IMR-90 (cell line): ENCODE data around the gene RBM5. TPM values are rescaled to one million over a fixed set of nuclear protein-coding genes. Genes with fewer than 3 reads are reported as not detected.

Experiments used
- ATAC-seq: fragments of 200-7000 bp; cut with Tn5 transposase; 2 replicates; pipeline ENCODE4 v1.9.1; 2020; ENCODE audit warnings: low read depth, mild to moderate bottlenecking, moderate library complexity
- BruUV-seq: library from RNA; stranded (reverse); fragments of 400-500 nt; replicated peaks from 2 replicates; lab custom pipeline; 2021; lab: Mats Ljungman, UMichigan
- CTCF ChIA-PET: fragments of 300-600 bp; formaldehyde crosslinking; extraction: SDS; loops from one replicate; lab custom pipeline; 2021; ENCODE audit warnings: antibody characterized with exemption; lab: Yijun Ruan, JAX
- POLR2A ChIA-PET: fragments of 300-600 bp; sonication (Branson Sonifier 250); formaldehyde crosslinking; loops from one replicate; lab custom pipeline; 2022; ENCODE audit warnings: antibody characterized with exemption; ENCODE audit not compliant: unreplicated experiment; lab: Charles Lee
- DNase-seq: peaks from one replicate; pipeline ENCODE4 v3.0.0; 2013
- H2AFZ ChIP-seq: replicated peaks from 2 replicates; pipeline ENCODE3; 2013; ENCODE audit warnings: low read length, mild to moderate bottlenecking; ENCODE audit not compliant: poor library complexity
- H2AK5ac ChIP-seq: 2 replicates; pipeline ENCODE4 v1.6.1; 2013; ENCODE audit warnings: low read depth, low read length, inconsistent platforms
- H2AK9ac ChIP-seq: replicated peaks from 2 replicates; pipeline ENCODE3; 2013; ENCODE audit warnings: mild to moderate bottlenecking, low read depth, low read length, moderate library complexity; ENCODE audit not compliant: poor library complexity
- H2BK120ac ChIP-seq: 2 replicates; pipeline ENCODE4 v1.6.1; 2013; ENCODE audit warnings: low read depth, low read length, inconsistent platforms
- H2BK15ac ChIP-seq: 3 replicates; pipeline ENCODE4 v1.6.1; 2013; ENCODE audit warnings: low read depth, low read length, inconsistent platforms
- H2BK20ac ChIP-seq: 2 replicates; pipeline ENCODE4 v1.6.1; 2013; ENCODE audit warnings: low read depth, mild to moderate bottlenecking, inconsistent platforms, low read length, moderate library complexity
- H2BK5ac ChIP-seq: 2 replicates; pipeline ENCODE4 v1.6.1; 2013; ENCODE audit warnings: mild to moderate bottlenecking, low read depth, low read length, inconsistent platforms; ENCODE audit not compliant: poor library complexity, severe bottlenecking
- H3K14ac ChIP-seq: replicated peaks from 2 replicates; pipeline ENCODE4 v1.6.1; 2013; ENCODE audit warnings: low read depth, low read length, inconsistent platforms
- H3K18ac ChIP-seq: 2 replicates; pipeline ENCODE4 v1.6.1; 2013; ENCODE audit warnings: low read depth, low read length, control low read depth
- H3K23ac ChIP-seq: 2 replicates; pipeline ENCODE4 v1.6.1; 2013; ENCODE audit warnings: low read depth, low read length, inconsistent platforms
- H3K27ac ChIP-seq: 2 replicates; pipeline ENCODE4 v1.5.1; 2013; ENCODE audit warnings: mild to moderate bottlenecking, control low read depth, low read length; ENCODE audit not compliant: insufficient read depth
- H3K27me3 ChIP-seq: 2 replicates; pipeline ENCODE4 v1.6.1; 2013; ENCODE audit warnings: low read length; ENCODE audit not compliant: control insufficient read depth, insufficient read depth
- H3K36me3 ChIP-seq: 2 replicates; pipeline ENCODE4 v1.6.1; 2013; ENCODE audit warnings: low read length, mixed read lengths; ENCODE audit not compliant: control insufficient read depth, insufficient read depth
- H3K4ac ChIP-seq: 2 replicates; pipeline ENCODE4 v1.6.1; 2013; ENCODE audit warnings: low read depth, low read length, inconsistent platforms
- H3K4me1 ChIP-seq: 2 replicates; pipeline ENCODE4 v1.6.1; 2013; ENCODE audit warnings: low read length, mixed read lengths; ENCODE audit not compliant: control insufficient read depth, insufficient read depth
- H3K4me2 ChIP-seq: 2 replicates; pipeline ENCODE4 v1.6.1; 2013; ENCODE audit warnings: low read depth, mild to moderate bottlenecking, control low read depth, low read length, moderate library complexity
- H3K4me3 ChIP-seq: 2 replicates; pipeline ENCODE4 v1.5.1; 2013; ENCODE audit warnings: low read depth, mild to moderate bottlenecking, control low read depth, low read length, moderate library complexity; ENCODE audit not compliant: insufficient read depth
- H3K56ac ChIP-seq: 2 replicates; pipeline ENCODE4 v1.6.1; 2013; ENCODE audit warnings: low read length, inconsistent platforms; ENCODE audit not compliant: insufficient read depth; ENCODE audit errors: extremely low read depth
- H3K79me1 ChIP-seq, 2 experiments: 2 replicates each; pipeline ENCODE4 v1.6.1; 2013; ENCODE audit warnings: low read length in 2 of 2, inconsistent platforms in 1 of 2, low read depth in 1 of 2
- H3K9ac ChIP-seq: 2 replicates; pipeline ENCODE4 v1.6.1; 2013; ENCODE audit warnings: low read depth, low read length, control low read depth
- H3K9me1 ChIP-seq: 2 replicates; pipeline ENCODE4 v1.6.1; 2013; ENCODE audit warnings: low read length, inconsistent platforms; ENCODE audit not compliant: insufficient read depth
- H3K9me3 ChIP-seq: 2 replicates; pipeline ENCODE4 v1.6.1; 2013; ENCODE audit warnings: low read length; ENCODE audit not compliant: control insufficient read depth, insufficient read depth
- H4K20me1 ChIP-seq: 2 replicates; pipeline ENCODE4 v1.6.1; 2013; ENCODE audit warnings: low read length, inconsistent platforms; ENCODE audit not compliant: insufficient read depth
- H4K5ac ChIP-seq: 2 replicates; pipeline ENCODE4 v1.6.1; 2013; ENCODE audit warnings: mild to moderate bottlenecking, low read depth, low read length, control low read depth
- H4K8ac ChIP-seq, 2 experiments: 2 replicates each; pipeline ENCODE4 v1.6.1; 2013; ENCODE audit warnings: low read depth in 2 of 2, low read length in 2 of 2, control low read depth in 1 of 2, inconsistent platforms in 1 of 2
- H4K91ac ChIP-seq: 2 replicates; pipeline ENCODE4 v1.6.1; 2013; ENCODE audit warnings: low read depth, low read length, inconsistent platforms; ENCODE audit not compliant: insufficient read depth
- BHLHE40 ChIP-seq: fragments of 150-350 bp; IDR thresholded peaks from 2 replicates; pipeline ENCODE4 v1.6.1; 2016; ENCODE audit warnings: mild to moderate bottlenecking, low read depth, low read length
- CEBPB ChIP-seq: IDR thresholded peaks from 2 replicates; pipeline ENCODE4 v1.6.1; 2012; ENCODE audit warnings: low read depth, low read length, improper control_type of control experiment
- CHD1 ChIP-seq: IDR thresholded peaks from 2 replicates; pipeline ENCODE4 v1.6.1; 2012; ENCODE audit warnings: low read depth, low read length, improper control_type of control experiment
- CTCF ChIP-seq: conservative IDR thresholded peaks from 2 replicates; pipeline ENCODE4 v1.5.1; 2012; ENCODE audit warnings: mild to moderate bottlenecking, low read depth, low read length, improper control_type of control experiment
- ELK1 ChIP-seq: fragments of 150-350 bp; IDR thresholded peaks from 2 replicates; pipeline ENCODE4 v1.6.1; 2016; ENCODE audit warnings: low read depth, mild to moderate bottlenecking, low read length, moderate library complexity, borderline replicate concordance
- FOS ChIP-seq: fragments of 150-350 bp; IDR thresholded peaks from 2 replicates; pipeline ENCODE4 v1.6.1; 2016; ENCODE audit warnings: low read depth, low read length
- MAFK ChIP-seq: IDR thresholded peaks from 2 replicates; pipeline ENCODE4 v1.6.1; 2012; ENCODE audit warnings: low read depth, low read length, improper control_type of control experiment
- MAZ ChIP-seq: IDR thresholded peaks from 2 replicates; pipeline ENCODE4 v1.6.1; 2012; ENCODE audit warnings: low read depth, mild to moderate bottlenecking, low read length, improper control_type of control experiment, moderate library complexity, borderline replicate concordance
- MXI1 ChIP-seq: IDR thresholded peaks from 2 replicates; pipeline ENCODE4 v1.6.1; 2012; ENCODE audit warnings: low read depth, mild to moderate bottlenecking, low read length, moderate library complexity, borderline replicate concordance
- NFE2L2 ChIP-seq: fragments of 150-350 bp; IDR thresholded peaks from 2 replicates; pipeline ENCODE4 v1.6.1; 2016; ENCODE audit warnings: low read depth, mild to moderate bottlenecking, low read length
- POLR2A ChIP-seq: IDR thresholded peaks from 2 replicates; pipeline ENCODE4 v1.6.1; 2012; ENCODE audit warnings: mild to moderate bottlenecking, low read depth, low read length
- RAD21 ChIP-seq: IDR thresholded peaks from 2 replicates; pipeline ENCODE4 v1.6.1; 2012; ENCODE audit warnings: low read length, improper control_type of control experiment
- RCOR1 ChIP-seq: IDR thresholded peaks from 2 replicates; pipeline ENCODE4 v1.6.1; 2012; ENCODE audit warnings: mild to moderate bottlenecking, low read length, improper control_type of control experiment; ENCODE audit not compliant: insufficient replicate concordance
- RFX5 ChIP-seq: IDR thresholded peaks from 2 replicates; pipeline ENCODE4 v1.8.0; 2012; ENCODE audit warnings: low read depth, mild to moderate bottlenecking, low read length, moderate library complexity
- SMC3 ChIP-seq: fragments of 150-350 bp; IDR thresholded peaks from 2 replicates; pipeline ENCODE4 v1.6.1; 2016; ENCODE audit warnings: low read depth, mild to moderate bottlenecking, antibody characterized with exemption, low read length, moderate library complexity
- USF2 ChIP-seq: fragments of 150-350 bp; IDR thresholded peaks from 2 replicates; pipeline ENCODE4 v1.6.1; 2017; ENCODE audit warnings: mild to moderate bottlenecking, antibody characterized with exemption, low read length, low read depth
- WGBS, 2 experiments: methylation state at CpG; one replicate each; pipeline versions ENCODE4 v1.1.5 to v1.1.7; 2013; ENCODE audit warnings: missing lambda C conversion rate in 2 of 2; ENCODE audit not compliant: insufficient read length in 1 of 2; ENCODE audit errors: extremely low coverage in 2 of 2; 5-methylcytosine and 5-hydroxymethylcytosine counted together
- dilution Hi-C: fragments of 300-500 bp; cut with HindIII; formaldehyde crosslinking; loops from one replicate; pipeline ENCODE4 v1.14.3; 2018; ENCODE audit warnings: low sequenced_read_pairs; ENCODE audit not compliant: unreplicated experiment
- in situ Hi-C: fragments of 300-500 bp; cut with MboI; formaldehyde crosslinking; loops from 3 replicates; pipeline ENCODE4 v1.14.3; 2019; ENCODE audit warnings: low sequenced_read_pairs, inconsistent platforms, mixed read lengths
- intact Hi-C: fragments of 100-400 bp; cut with micrococcal nuclease; formaldehyde crosslinking; loops from 2 replicates; pipeline ENCODE4 v1.10.0; 2022
- polyA plus RNA-seq, 3 experiments: library from polyadenylated mRNA; depleted of rRNA; stranded (reverse); fragments of >200 nt; gene quantifications; 2 replicates each; pipeline ENCODE4 v1.2.3, GENCODE V29; 2012; ENCODE audit warnings: low replicate concordance in 1 of 3
- total RNA-seq: library from RNA; depleted of rRNA; stranded (reverse); fragments of >200 nt; gene quantifications from 2 replicates; pipeline ENCODE4 v1.2.3, GENCODE V29; 2012

Gene RBM5
- total and polyA plus RNA-seq, 2 of the 4 experiments (the other 2 are of a cell fraction), result 121 to 155 TPM

- WGBS, 2 experiments, result 90% methylated on average over 2 of the region's 5 CpGs; no CpG with 5 or more reads in 1 of the 2 experiments
- dilution Hi-C loops, result no loop called here
Measured at GRCh38 chr3:50135964-50136363, 47.2 kb downstream of the RBM5 start.

More at GRCh38 chr3:50135964-50136363, 47.2 kb downstream of the RBM5 start:
- Histone ChIP-seq H3K4ac (no peak overlapping the region), H3K9me3 (no peaks in the 10 kb centered on the region), H2AK5ac (no peak overlapping the region), H3K36me3 (no peaks in the 10 kb centered on the region), H2AK9ac (no peak overlapping the region), H4K91ac (no peak overlapping the region), H3K27me3 (peaks cover 14% of the 10 kb centered on the region; the same call in 1 of the 2 replicates), H3K56ac (no peak overlapping the region), H4K5ac (no peak overlapping the region), H3K4me2 (no peak overlapping the region), H3K79me1 (no peaks in the 10 kb centered on the region), H3K23ac (no peak overlapping the region), H3K9me1 (peaks cover 11% of the 10 kb centered on the region; the same call in 1 of the 2 replicates), H2BK5ac (no peak overlapping the region), H3K18ac (no peak overlapping the region), H4K20me1 (no peaks in the 10 kb centered on the region), H4K8ac (no peak overlapping the region), H3K4me1 (peaks cover 11% of the 10 kb centered on the region), H3K14ac (no peak overlapping the region), H2BK20ac (no peak overlapping the region), H3K4me3 (no peak overlapping the region), H2AFZ (no peak overlapping the region), H2BK15ac (no peak overlapping the region), H3K9ac (no peak overlapping the region), H3K27ac (no peak overlapping the region), H2BK120ac (no peak overlapping the region)
- ChIA-PET CTCF (no interaction called here), POLR2A (no interaction called here)
- TF ChIP-seq RCOR1, result no peak
- no peak for TF ChIP-seq USF2
- TF ChIP-seq POLR2A, result no peak
- TF ChIP-seq RFX5, result no peak
- TF ChIP-seq CHD1, result no peak
- TF ChIP-seq BHLHE40, result no peak
- TF ChIP-seq SMC3, result no peak
- no peak for TF ChIP-seq FOS
- TF ChIP-seq CEBPB, result no peak
- no peak for TF ChIP-seq MAFK
- TF ChIP-seq ELK1, result no peak
- TF ChIP-seq MAZ, result no peak
- TF ChIP-seq MXI1, result no peak
- TF ChIP-seq RAD21, result no peak
- TF ChIP-seq NFE2L2, result no peak
- no peak for TF ChIP-seq CTCF
- ATAC-seq, result no peak
- in situ Hi-C loops (no loop called here), intact Hi-C loops (no loop called here)
- BruUV-seq, result no TSS peak
- no peak for DNase-seq
